Upper lobe of left lung (tissue), 4 donors: ENCODE data around the gene PMPCA.

ENCODE experiments used
- POLR2A ChIP-seq, 4 donors: fragments of 450-650 bp; IDR thresholded peaks; one replicate each; pipeline ENCODE4 v1.5.1; 2016 to 2017; ENCODE audit warnings: antibody characterized with exemption in 4 of 4, mild to moderate bottlenecking in 2 of 4
- TF ChIP-seq, protein P1 (sequence below), 6 experiments: fragments of 450-650 bp in 4 of 6; fragments of 200-600 bp in 2 of 6; sonication (generic) in 2 of 6; IDR thresholded peaks; one replicate each; pipeline ENCODE4 v1.5.1; 2016 to 2019; ENCODE audit warnings: antibody characterized with exemption in 6 of 6

DNA sequence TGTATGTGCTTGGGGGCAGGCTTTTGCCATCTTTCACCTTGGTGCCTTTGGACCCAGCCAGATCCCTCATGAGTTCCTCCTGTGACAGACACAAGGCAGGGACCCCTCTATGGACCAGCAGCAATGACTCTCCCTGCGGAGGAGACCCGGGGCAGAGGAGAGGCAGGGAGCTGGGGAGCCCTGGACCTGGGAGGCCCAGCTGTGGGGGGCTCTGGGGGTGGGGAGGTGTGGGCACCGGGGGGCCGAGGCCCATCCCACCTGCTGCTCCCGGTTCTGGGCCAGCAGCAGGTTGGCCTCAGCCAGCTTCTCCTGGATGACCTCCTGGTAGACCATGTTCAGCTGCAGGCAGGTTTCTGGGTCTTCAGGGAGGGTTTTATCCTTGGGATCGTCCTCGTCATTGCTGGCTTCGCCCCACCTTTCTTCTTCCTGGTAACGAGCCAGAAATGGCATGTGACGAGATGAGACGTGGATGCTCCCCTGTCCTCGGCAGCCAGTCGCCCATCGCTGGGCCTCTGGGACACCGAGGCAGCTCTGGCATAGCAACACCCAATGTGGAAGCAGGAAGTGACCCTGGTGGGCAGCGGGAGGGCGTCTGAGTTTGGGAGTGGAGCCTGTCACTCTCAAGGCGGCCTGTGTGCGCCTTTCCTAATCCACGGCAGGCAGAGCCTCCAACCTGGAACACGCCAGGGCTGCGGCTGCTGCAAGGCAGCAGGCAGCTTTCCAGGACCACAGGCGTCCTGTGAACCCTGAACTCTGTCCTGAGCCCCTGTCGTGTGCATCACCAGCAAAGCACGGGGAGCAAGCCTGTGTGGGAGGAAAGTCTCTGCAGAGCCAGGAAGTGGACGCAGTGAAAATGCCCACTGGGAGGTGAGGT lies 14.9 kb upstream of the PMPCA start:
- TF ChIP-seq, protein P1, sequence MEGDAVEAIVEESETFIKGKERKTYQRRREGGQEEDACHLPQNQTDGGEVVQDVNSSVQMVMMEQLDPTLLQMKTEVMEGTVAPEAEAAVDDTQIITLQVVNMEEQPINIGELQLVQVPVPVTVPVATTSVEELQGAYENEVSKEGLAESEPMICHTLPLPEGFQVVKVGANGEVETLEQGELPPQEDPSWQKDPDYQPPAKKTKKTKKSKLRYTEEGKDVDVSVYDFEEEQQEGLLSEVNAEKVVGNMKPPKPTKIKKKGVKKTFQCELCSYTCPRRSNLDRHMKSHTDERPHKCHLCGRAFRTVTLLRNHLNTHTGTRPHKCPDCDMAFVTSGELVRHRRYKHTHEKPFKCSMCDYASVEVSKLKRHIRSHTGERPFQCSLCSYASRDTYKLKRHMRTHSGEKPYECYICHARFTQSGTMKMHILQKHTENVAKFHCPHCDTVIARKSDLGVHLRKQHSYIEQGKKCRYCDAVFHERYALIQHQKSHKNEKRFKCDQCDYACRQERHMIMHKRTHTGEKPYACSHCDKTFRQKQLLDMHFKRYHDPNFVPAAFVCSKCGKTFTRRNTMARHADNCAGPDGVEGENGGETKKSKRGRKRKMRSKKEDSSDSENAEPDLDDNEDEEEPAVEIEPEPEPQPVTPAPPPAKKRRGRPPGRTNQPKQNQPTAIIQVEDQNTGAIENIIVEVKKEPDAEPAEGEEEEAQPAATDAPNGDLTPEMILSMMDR (IDR thresholded peaks at IDR 0.05), result no peak
- TF ChIP-seq POLR2A (IDR thresholded peaks at IDR 0.05), result no peak
